Measurements from ENCODE around the gene CYTH1.
A peak's percentile ranks its signal among the peaks of the same experiment; 100 is the strongest.
"Not testable (repeated sequence)": the region's sequence is repeated elsewhere in the genome, so short reads cannot be mapped to it uniquely, and the experiment has no call there.

The CYTH1 gene

GRCh38 chr17:78785663-78786057 lies 3.6 kb upstream of the CYTH1 start:
- no peak for DNase-seq

- no peak for DNase-seq
These were observed 3.1 kb upstream of the CYTH1 start for GRCh38 chr17:78785011-78785662.

- DNase-seq: no peak
These were observed 2.3 kb upstream of the CYTH1 start for GRCh38 chr17:78784352-78784751.

- DNase-seq: no peak
These were observed 1.7 kb upstream of the CYTH1 start for GRCh38 chr17:78783711-78784324.

- DNase-seq: peak in 1 of 4 experiments; percentile 19
These were observed 775 bp downstream of the CYTH1 start for GRCh38 chr17:78781104-78781892.

- DNase-seq: no peak
These were observed 1.7 kb downstream of the CYTH1 start for GRCh38 chr17:78780335-78780734.

- DNase-seq: peak in 2 of 4 experiments; percentile 17 to 40
These were observed 2.2 kb downstream of the CYTH1 start for GRCh38 chr17:78779850-78780249.

- not testable (repeated sequence) for DNase-seq
These were observed 2.8 kb downstream of the CYTH1 start for GRCh38 chr17:78779286-78779651.

GRCh38 chr17:78777881-78778280 lies 4.2 kb downstream of the CYTH1 start:
- no peak for DNase-seq

- peak in 3 of 4 experiments; percentile 25 to 33 (median 27) for DNase-seq
These were observed 7.0 kb downstream of the CYTH1 start for GRCh38 chr17:78774956-78775571.

GRCh38 chr17:78774453-78774852 lies 7.6 kb downstream of the CYTH1 start:
- DNase-seq: no peak

GRCh38 chr17:78771758-78772382 lies 10.2 kb downstream of the CYTH1 start:
- no peak for DNase-seq

- no peak for DNase-seq
These were observed 12.8 kb downstream of the CYTH1 start for GRCh38 chr17:78769196-78769773.

GRCh38 chr17:78767806-78768205 lies 14.3 kb downstream of the CYTH1 start:
- no peak for DNase-seq

GRCh38 chr17:78766743-78767294 lies 15.3 kb downstream of the CYTH1 start:
- no peak for DNase-seq

GRCh38 chr17:78766225-78766624 lies 15.8 kb downstream of the CYTH1 start:
- DNase-seq: no peak

- no peak for DNase-seq
These were observed 16.3 kb downstream of the CYTH1 start for GRCh38 chr17:78765821-78766220.

- DNase-seq: no peak
These were observed 17.2 kb downstream of the CYTH1 start for GRCh38 chr17:78764871-78765270.

GRCh38 chr17:78763561-78763960 lies 18.5 kb downstream of the CYTH1 start:
- no peak for DNase-seq

GRCh38 chr17:78761789-78762406 lies 20.2 kb downstream of the CYTH1 start:
- no peak for DNase-seq

GRCh38 chr17:78759969-78760352 lies 22.1 kb downstream of the CYTH1 start:
- no peak for DNase-seq

All from activated CD4-positive, CD25-positive, alpha-beta regulatory T cell (primary cell).